Liver (tissue), 9 donors: ENCODE results near the gene THAP7. TPM values are rescaled to one million over a fixed set of nuclear protein-coding genes. Genes with fewer than 3 reads are reported as not detected.

ENCODE experiments used
- DNase-seq: peaks from one replicate; pipeline ENCODE4 v3.0.0-alpha.2; 2017; ENCODE audit warnings: low spot score
- H3K27ac ChIP-seq, 2 donors: one replicate each; pipeline ENCODE4 v1.7.0; 2013; ENCODE audit warnings: inconsistent platforms in 2 of 2, low read length in 2 of 2, control low read depth in 1 of 2, low read depth in 1 of 2, mild to moderate bottlenecking in 1 of 2
- H3K27me3 ChIP-seq, 4 donors: one replicate each; pipeline versions ENCODE4 v1.6.1 to v1.7.0; 2013; ENCODE audit warnings: low read length in 3 of 4, inconsistent platforms in 1 of 4, mild to moderate bottlenecking in 1 of 4, moderate library complexity in 1 of 4; ENCODE audit not compliant: control insufficient read depth in 4 of 4, insufficient read depth in 4 of 4
- H3K36me3 ChIP-seq, 4 donors: one replicate each; pipeline versions ENCODE4 v1.6.1 to v1.7.0; 2013; ENCODE audit warnings: low read length in 3 of 4, mild to moderate bottlenecking in 3 of 4, low read depth in 1 of 4, moderate library complexity in 1 of 4; ENCODE audit not compliant: control insufficient read depth in 4 of 4, insufficient read depth in 3 of 4
- H3K4me1 ChIP-seq, 4 donors: one replicate each; pipeline versions ENCODE4 v1.6.1 to v1.7.0; 2013; ENCODE audit warnings: low read length in 3 of 4, mild to moderate bottlenecking in 3 of 4, moderate library complexity in 1 of 4; ENCODE audit not compliant: control insufficient read depth in 4 of 4, insufficient read depth in 4 of 4
- H3K4me3 ChIP-seq, 3 donors: one replicate each; pipeline versions ENCODE4 v1.6.1 to v1.7.0; 2013; ENCODE audit warnings: low read length in 3 of 3, control low read depth in 1 of 3, low read depth in 1 of 3, mild to moderate bottlenecking in 1 of 3
- H3K9ac ChIP-seq, 2 donors: one replicate each; pipeline ENCODE4 v1.7.0; 2013; ENCODE audit warnings: low read length in 2 of 2, mild to moderate bottlenecking in 2 of 2, moderate library complexity in 2 of 2, control low read depth in 1 of 2, low read depth in 1 of 2
- H3K9me3 ChIP-seq, 4 donors: one replicate each; pipeline versions ENCODE4 v1.6.1 to v1.7.0; 2013; ENCODE audit warnings: low read length in 3 of 4; ENCODE audit not compliant: control insufficient read depth in 4 of 4
- ATF3 ChIP-seq: IDR thresholded peaks from 2 replicates; pipeline ENCODE4 v1.6.1; 2016; ENCODE audit warnings: antibody characterized with exemption
- CTCF ChIP-seq: fragments of 150-350 bp; IDR thresholded peaks from 2 replicates; pipeline ENCODE4 v1.5.1; 2017; ENCODE audit warnings: improper control_type of control experiment, low read depth, low read length; ENCODE audit not compliant: missing input control
- FOXA2 ChIP-seq: IDR thresholded peaks from 2 replicates; pipeline ENCODE4 v1.6.1; 2016; ENCODE audit warnings: antibody characterized with exemption
- REST ChIP-seq: IDR thresholded peaks from 2 replicates; pipeline ENCODE4 v1.6.1; 2016; ENCODE audit warnings: antibody characterized with exemption, mild to moderate bottlenecking
- SP1 ChIP-seq: IDR thresholded peaks from 2 replicates; pipeline ENCODE4 v1.6.1; 2018; ENCODE audit warnings: antibody characterized with exemption, mild to moderate bottlenecking
- WGBS: extraction: QIAGEN DNeasy Blood & Tissue Kit; methylation state at CpG from one replicate; pipeline ENCODE4 v1.1.7; 2013; 5-methylcytosine and 5-hydroxymethylcytosine counted together
- polyA plus RNA-seq, 2 donors: library from polyadenylated mRNA; stranded (reverse) in 1 of 2; unstranded in 1 of 2; fragments of 200-250 nt in 1 of 2; fragments of >200 nt in 1 of 2; fragmentation: Nextera tagmentation in 1 of 2; extraction: Ambion mirVana in 1 of 2; gene quantifications; one replicate each; pipeline versions ENCODE4 v1.2.1 to v1.2.3, GENCODE V29; 2013 to 2015
- total RNA-seq, 2 donors: library from RNA; depleted of rRNA; stranded (reverse); fragments of >200 nt; gene quantifications; one replicate each; pipeline ENCODE4 v1.2.3, GENCODE V29; 2014
- donor health status: healthy.
- donor health status: healthy.
- donor health status: healthy.
- donor health status: healthy.
- donor health status: healthy.

THAP7 gene
- total and polyA plus RNA-seq, 4 donors: 10.4 to 21.9 (median 19.4) TPM

- TF ChIP-seq REST (no peak), ATF3 (no peak), CTCF (no peak)
Observed at GRCh38 chr22:20990184-20991180, 11.4 kb downstream of the THAP7 start (continued).

GRCh38 chr22:20989323-20990138 lies 12.4 kb downstream of the THAP7 start:
- Histone ChIP-seq H3K4me1 (no peaks in the 10 kb centered on the region), H3K27me3 (no peaks in the 10 kb centered on the region), H3K27ac (no peak overlapping the region), H3K9me3 (no peaks in the 10 kb centered on the region), H3K9ac (no peak overlapping the region), H3K4me3 (no peak overlapping the region), H3K36me3 (peaks cover 8 to 47% (median 15%) of the 10 kb centered on the region in 4 donors)
- no peak for TF ChIP-seq SP1
- no peak for DNase-seq
- WGBS: 75% methylated on average over 17 of the region's 17 CpGs

- 95% methylated on average over 16 of the region's 16 CpGs for WGBS
- Histone ChIP-seq H3K36me3 (peaks cover 7 to 42% (median 16%) of the 10 kb centered on the region in 4 donors), H3K27me3 (no peaks in the 10 kb centered on the region), H3K9ac (no peak overlapping the region), H3K9me3 (no peaks in the 10 kb centered on the region), H3K27ac (no peak overlapping the region), H3K4me3 (no peak overlapping the region), H3K4me1 (no peaks in the 10 kb centered on the region)
- TF ChIP-seq CTCF (no peak), FOXA2 (no peak)
- no peak for DNase-seq
Observed at GRCh38 chr22:20988573-20989322, 13.2 kb downstream of the THAP7 start.
